GM19455 (cell line): ENCODE measurements around the gene LRRC72.
"Not testable (repeated sequence)": the region's sequence is repeated elsewhere in the genome, so short reads cannot be mapped to it uniquely, and the experiment has no call there.

ENCODE experiments used
- ATAC-seq: cut with Tn5 transposase; IDR thresholded peaks from one replicate; pipeline ENCODE4 v1.9.1; 2021; ENCODE audit not compliant: unreplicated experiment

The LRRC72 gene

GRCh38 chr7:16571941-16572340 is 45.3 kb downstream of the LRRC72 start:
- no peak for ATAC-seq

- ATAC-seq: no peak
Measured at GRCh38 chr7:16579216-16579615, 52.6 kb downstream of the LRRC72 start.

GRCh38 chr7:16581286-16581685 is 54.7 kb downstream of the LRRC72 start:
- ATAC-seq: no peak

- ATAC-seq: no peak
Measured at GRCh38 chr7:16583834-16584233, 57.2 kb downstream of the LRRC72 start.

- ATAC-seq: no peak
Measured at GRCh38 chr7:16585540-16585939, 58.9 kb downstream of the LRRC72 start.

- ATAC-seq: no peak
Measured at GRCh38 chr7:16586081-16586874, 59.7 kb downstream of the LRRC72 start.

GRCh38 chr7:16587129-16587528 is 60.5 kb downstream of the LRRC72 start:
- no peak for ATAC-seq

GRCh38 chr7:16587790-16588189 is 61.2 kb downstream of the LRRC72 start:
- no peak for ATAC-seq

GRCh38 chr7:16589881-16590280 is 63.3 kb downstream of the LRRC72 start:
- ATAC-seq: no peak

- no peak for ATAC-seq
Measured at GRCh38 chr7:16590424-16590823, 63.8 kb downstream of the LRRC72 start.

GRCh38 chr7:16592395-16592794 is 65.8 kb downstream of the LRRC72 start:
- no peak for ATAC-seq

GRCh38 chr7:16594061-16594460 is 67.4 kb downstream of the LRRC72 start:
- no peak for ATAC-seq

GRCh38 chr7:16594676-16595075 is 68.1 kb downstream of the LRRC72 start:
- ATAC-seq: no peak

- not testable (repeated sequence) for ATAC-seq
Measured at GRCh38 chr7:16595596-16595995, 69.0 kb downstream of the LRRC72 start.

GRCh38 chr7:16598015-16598414 is 71.4 kb downstream of the LRRC72 start:
- no peak for ATAC-seq

- ATAC-seq: no peak
Measured at GRCh38 chr7:16599860-16600259, 73.2 kb downstream of the LRRC72 start.

GRCh38 chr7:16603633-16604032 is 77.0 kb downstream of the LRRC72 start:
- no peak for ATAC-seq

- no peak for ATAC-seq
Measured at GRCh38 chr7:16604054-16604453, 77.4 kb downstream of the LRRC72 start.

- no peak for ATAC-seq
Measured at GRCh38 chr7:16606704-16607103, 80.1 kb downstream of the LRRC72 start.

GRCh38 chr7:16609842-16610450 is 83.3 kb downstream of the LRRC72 start:
- no peak for ATAC-seq

GRCh38 chr7:16611711-16612110 is 85.1 kb downstream of the LRRC72 start:
- no peak for ATAC-seq

GRCh38 chr7:16615228-16615627 is 88.6 kb downstream of the LRRC72 start:
- no peak for ATAC-seq

- no peak for ATAC-seq
Measured at GRCh38 chr7:16616122-16616521, 89.5 kb downstream of the LRRC72 start.
